GM18511 (cell line): Measurements from ENCODE around the gene ACSBG1.

Experiments used
- ATAC-seq: cut with Tn5 transposase; IDR thresholded peaks from one replicate; pipeline ENCODE4 v1.9.1; 2021; ENCODE audit warnings: mild to moderate bottlenecking, moderate library complexity; ENCODE audit not compliant: unreplicated experiment

ACSBG1 gene

GRCh38 chr15:78223396-78224022 lies 10.9 kb downstream of the ACSBG1 start:
- ATAC-seq: no peak

- ATAC-seq: no peak
These were observed 11.5 kb downstream of the ACSBG1 start for GRCh38 chr15:78222745-78223395.

- no peak for ATAC-seq
These were observed 13.7 kb downstream of the ACSBG1 start for GRCh38 chr15:78220713-78221112.

GRCh38 chr15:78216276-78217104 lies 17.9 kb downstream of the ACSBG1 start:
- ATAC-seq: no peak

- ATAC-seq: no peak
These were observed 20.4 kb downstream of the ACSBG1 start for GRCh38 chr15:78213956-78214355.

- ATAC-seq: no peak
These were observed 21.0 kb downstream of the ACSBG1 start for GRCh38 chr15:78213425-78213750.

- no peak for ATAC-seq
These were observed 21.6 kb downstream of the ACSBG1 start for GRCh38 chr15:78212546-78213424.

- no peak for ATAC-seq
These were observed 22.4 kb downstream of the ACSBG1 start for GRCh38 chr15:78212008-78212407.

- no peak for ATAC-seq
These were observed 23.0 kb downstream of the ACSBG1 start for GRCh38 chr15:78211189-78211921.

- no peak for ATAC-seq
These were observed 24.0 kb downstream of the ACSBG1 start for GRCh38 chr15:78210349-78210717.

- no peak for ATAC-seq
These were observed 24.6 kb downstream of the ACSBG1 start for GRCh38 chr15:78209646-78210348.

GRCh38 chr15:78208887-78209645 lies 25.3 kb downstream of the ACSBG1 start:
- no peak for ATAC-seq

GRCh38 chr15:78208341-78208844 lies 26.0 kb downstream of the ACSBG1 start:
- ATAC-seq: no peak

- ATAC-seq: no peak
These were observed 26.6 kb downstream of the ACSBG1 start for GRCh38 chr15:78207641-78208340.

GRCh38 chr15:78207110-78207458 lies 27.3 kb downstream of the ACSBG1 start:
- ATAC-seq: no peak

- no peak for ATAC-seq
These were observed 27.8 kb downstream of the ACSBG1 start for GRCh38 chr15:78206326-78207109.

- ATAC-seq: no peak
These were observed 28.5 kb downstream of the ACSBG1 start for GRCh38 chr15:78205856-78206255.

- ATAC-seq: no peak
These were observed 29.0 kb downstream of the ACSBG1 start for GRCh38 chr15:78205337-78205736.
